Measurements from ENCODE around the gene POLR2M. TPM values are rescaled to one million over a fixed set of nuclear protein-coding genes. Genes with fewer than 3 reads are reported as not detected.

The POLR2M gene
- polyA plus RNA-seq, 1 donor, result 48.1 TPM

DNA sequence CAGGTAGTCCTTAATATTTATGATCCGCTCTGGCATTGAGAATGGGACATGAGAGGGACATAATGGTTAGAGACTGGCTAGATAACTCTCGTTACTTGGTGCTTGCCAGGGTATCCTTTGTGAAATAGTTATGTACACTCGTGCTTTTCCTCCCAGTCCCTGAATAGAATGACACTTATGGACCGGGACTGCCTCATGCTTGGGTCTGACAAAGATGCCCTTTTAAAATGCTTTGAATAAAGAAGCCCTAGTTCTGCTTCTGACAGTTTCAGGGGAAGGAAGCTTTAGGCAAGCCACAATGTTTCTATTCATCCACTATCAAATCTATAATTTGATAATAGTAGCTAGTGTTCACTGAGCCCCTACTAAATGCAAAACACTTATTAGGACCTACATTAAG is 29.4 kb downstream of the POLR2M start:
- DNase-seq, result no peak
- H3K27me3 ChIP-seq (ENCODE audit: control insufficient read depth, insufficient read depth, low read length), result no peaks in the 10 kb centered on the region
- no peaks in the 10 kb centered on the region for H3K36me3 ChIP-seq (ENCODE audit: control insufficient read depth, insufficient read depth, low read length)
- H3K4me3 ChIP-seq (ENCODE audit: low read length), result no peak overlapping the region
- no peaks in the 10 kb centered on the region for H3K4me1 ChIP-seq (ENCODE audit: control insufficient read depth, insufficient read depth, low read length)
- no peak overlapping the region for H3K27ac ChIP-seq (ENCODE audit: low read length)
- no peaks in the 10 kb centered on the region for H3K9me3 ChIP-seq (ENCODE audit: control insufficient read depth, low read depth, low read length)
- WGBS (ENCODE audit: insufficient coverage, low lambda C conversion rate), result no CpG with 5 or more reads among the region's 4 CpGs

DNA sequence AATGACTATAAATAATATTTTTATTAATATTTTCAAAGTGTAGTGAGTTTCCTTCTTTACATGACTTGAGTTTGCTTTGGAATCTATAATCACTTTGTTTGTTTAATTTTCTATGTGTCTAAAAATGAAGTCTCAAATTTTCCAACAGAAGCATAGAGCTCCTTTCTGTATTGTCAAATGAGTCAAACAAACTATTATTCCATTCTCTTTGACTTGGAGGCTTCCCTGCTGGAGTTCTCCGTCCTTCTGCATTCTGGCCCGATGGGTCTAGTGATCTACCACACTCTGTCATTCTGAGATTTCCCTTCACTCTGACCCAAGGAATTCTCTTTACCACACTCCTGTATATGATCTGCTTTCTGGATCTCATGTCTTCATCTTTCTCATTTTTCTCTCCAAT is 30.1 kb downstream of the POLR2M start:
- no peaks in the 10 kb centered on the region for H3K27me3 ChIP-seq (ENCODE audit: control insufficient read depth, insufficient read depth, low read length)
- no peak for DNase-seq
- H3K4me3 ChIP-seq (ENCODE audit: low read length), result no peak overlapping the region
- no peaks in the 10 kb centered on the region for H3K9me3 ChIP-seq (ENCODE audit: control insufficient read depth, low read depth, low read length)
- H3K27ac ChIP-seq (ENCODE audit: low read length), result no peak overlapping the region
- WGBS (ENCODE audit: insufficient coverage, low lambda C conversion rate), result 93% methylated on average over 2 of the region's 2 CpGs
- H3K4me1 ChIP-seq (ENCODE audit: control insufficient read depth, insufficient read depth, low read length), result no peaks in the 10 kb centered on the region
- H3K36me3 ChIP-seq (ENCODE audit: control insufficient read depth, insufficient read depth, low read length), result no peaks in the 10 kb centered on the region

DNA sequence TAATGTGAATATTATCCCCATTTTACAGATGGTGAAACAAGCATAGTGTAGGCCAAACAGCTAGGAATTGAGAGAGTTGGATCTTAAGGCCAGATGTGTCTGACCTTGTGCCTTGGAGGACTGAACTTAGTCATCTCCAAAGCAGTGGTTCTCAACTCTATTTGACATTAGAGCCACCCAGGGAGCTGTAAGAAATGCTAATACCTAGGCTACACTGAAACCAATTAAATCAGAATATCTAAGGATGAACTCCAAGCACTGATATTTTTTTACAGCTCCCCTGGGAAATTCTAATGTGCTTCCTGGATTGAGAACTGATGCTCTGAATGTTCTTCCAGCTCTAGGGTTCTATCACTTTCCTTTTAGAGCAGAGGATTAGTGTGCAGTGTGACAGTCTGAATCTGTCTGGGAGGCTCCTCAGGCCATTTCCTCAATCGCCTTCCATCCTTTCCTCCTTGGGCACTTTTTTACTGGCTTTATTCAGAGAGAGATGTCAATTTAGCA is 32.3 kb downstream of the POLR2M start:
- H3K27ac ChIP-seq (ENCODE audit: low read length), result no peak overlapping the region
- H3K4me3 ChIP-seq (ENCODE audit: low read length), result no peak overlapping the region
- no peaks in the 10 kb centered on the region for H3K9me3 ChIP-seq (ENCODE audit: control insufficient read depth, low read depth, low read length)
- DNase-seq, result no peak
- WGBS (ENCODE audit: insufficient coverage, low lambda C conversion rate), result no CpG with 5 or more reads among the region's 1 CpG
- H3K4me1 ChIP-seq (ENCODE audit: control insufficient read depth, insufficient read depth, low read length), result no peaks in the 10 kb centered on the region
- no peaks in the 10 kb centered on the region for H3K27me3 ChIP-seq (ENCODE audit: control insufficient read depth, insufficient read depth, low read length)
- no peaks in the 10 kb centered on the region for H3K36me3 ChIP-seq (ENCODE audit: control insufficient read depth, insufficient read depth, low read length)

DNA sequence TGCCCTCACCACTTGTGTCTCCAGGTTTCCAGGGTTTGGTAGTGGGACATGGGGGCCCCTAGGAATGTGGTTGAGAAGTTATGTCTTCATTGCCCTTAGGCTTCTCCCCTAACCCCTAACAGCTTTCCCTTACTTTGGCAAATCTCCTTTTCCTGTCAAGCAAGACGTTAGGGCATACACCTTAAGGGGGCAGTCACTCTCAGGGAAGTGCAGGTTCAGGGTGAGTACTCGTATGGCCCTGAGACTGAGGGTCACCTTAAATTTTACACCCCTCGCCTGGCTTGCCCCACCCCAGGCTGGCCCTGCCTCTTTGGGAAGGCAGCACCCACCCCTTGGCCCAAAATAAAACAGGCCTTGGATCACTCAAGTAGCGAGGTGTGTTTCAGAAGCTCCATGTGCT is 33.5 kb downstream of the POLR2M start:
- Histone ChIP-seq H3K4me1 (ENCODE audit: control insufficient read depth, insufficient read depth, low read length) (no peaks in the 10 kb centered on the region), H3K27me3 (ENCODE audit: control insufficient read depth, insufficient read depth, low read length) (no peaks in the 10 kb centered on the region)
- no CpG with 5 or more reads among the region's 4 CpGs for WGBS (ENCODE audit: insufficient coverage, low lambda C conversion rate)

DNA sequence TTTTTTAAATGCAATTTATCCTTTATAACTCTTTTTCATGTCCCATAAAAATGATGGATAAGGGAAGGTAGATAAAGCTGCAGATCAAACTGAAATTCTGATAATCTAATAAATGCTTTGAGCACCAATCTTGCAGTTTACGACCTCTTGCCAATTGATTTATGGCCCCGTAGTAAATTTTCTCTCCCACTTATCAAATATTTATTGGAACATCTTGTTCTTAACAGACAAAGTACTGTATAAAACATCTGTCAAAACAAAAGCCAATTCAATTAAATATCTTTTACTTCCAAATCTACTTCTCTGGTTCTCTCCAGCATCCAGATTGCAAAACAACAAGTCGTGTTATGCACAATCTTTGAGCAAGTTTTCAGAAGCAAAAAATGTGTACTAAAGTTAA is 34.6 kb downstream of the POLR2M start:
- Histone ChIP-seq H3K27ac (ENCODE audit: low read length) (no peak overlapping the region), H3K36me3 (ENCODE audit: control insufficient read depth, insufficient read depth, low read length) (no peaks in the 10 kb centered on the region), H3K9me3 (ENCODE audit: control insufficient read depth, low read depth, low read length) (no peaks in the 10 kb centered on the region), H3K4me1 (ENCODE audit: control insufficient read depth, insufficient read depth, low read length) (no peaks in the 10 kb centered on the region), H3K27me3 (ENCODE audit: control insufficient read depth, insufficient read depth, low read length) (no peaks in the 10 kb centered on the region), H3K4me3 (ENCODE audit: low read length) (no peak overlapping the region)
- no peak for DNase-seq
- WGBS (ENCODE audit: insufficient coverage, low lambda C conversion rate), result 7% methylated on average over 2 of the region's 3 CpGs

More for the DNA sequence above, 33.5 kb downstream of the POLR2M start:
- Histone ChIP-seq H3K4me3 (ENCODE audit: low read length) (no peak overlapping the region), H3K27ac (ENCODE audit: low read length) (no peak overlapping the region), H3K36me3 (ENCODE audit: control insufficient read depth, insufficient read depth, low read length) (no peaks in the 10 kb centered on the region), H3K9me3 (ENCODE audit: control insufficient read depth, low read depth, low read length) (no peaks in the 10 kb centered on the region)
- DNase-seq, result no peak

DNA sequence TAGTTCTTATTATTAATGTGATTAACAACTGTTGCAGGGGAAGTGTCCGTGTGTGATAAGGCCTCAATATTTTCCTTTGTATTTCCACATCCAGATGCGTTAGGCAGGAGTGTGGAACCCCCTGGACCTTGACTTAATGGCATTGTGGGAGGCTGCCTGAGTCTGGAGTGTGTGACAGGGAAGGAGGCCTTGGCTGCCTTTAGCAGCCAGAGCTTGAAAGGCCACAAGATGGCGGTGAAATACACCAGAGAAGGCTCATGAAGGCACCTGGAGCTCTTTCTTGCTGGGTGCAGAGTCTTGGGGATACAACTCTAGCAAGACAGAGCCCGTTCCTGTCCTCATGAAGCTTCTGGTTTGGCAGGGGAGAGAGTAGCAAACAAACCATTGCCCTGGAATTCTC is 36.9 kb downstream of the POLR2M start:
- Histone ChIP-seq H3K4me1 (ENCODE audit: control insufficient read depth, insufficient read depth, low read length) (no peaks in the 10 kb centered on the region), H3K4me3 (ENCODE audit: low read length) (no peak overlapping the region), H3K27me3 (ENCODE audit: control insufficient read depth, insufficient read depth, low read length) (no peaks in the 10 kb centered on the region), H3K36me3 (ENCODE audit: control insufficient read depth, insufficient read depth, low read length) (no peaks in the 10 kb centered on the region), H3K9me3 (ENCODE audit: control insufficient read depth, low read depth, low read length) (no peaks in the 10 kb centered on the region), H3K27ac (ENCODE audit: low read length) (no peak overlapping the region)
- DNase-seq, result no peak
- no CpG with 5 or more reads among the region's 4 CpGs for WGBS (ENCODE audit: insufficient coverage, low lambda C conversion rate)

DNA sequence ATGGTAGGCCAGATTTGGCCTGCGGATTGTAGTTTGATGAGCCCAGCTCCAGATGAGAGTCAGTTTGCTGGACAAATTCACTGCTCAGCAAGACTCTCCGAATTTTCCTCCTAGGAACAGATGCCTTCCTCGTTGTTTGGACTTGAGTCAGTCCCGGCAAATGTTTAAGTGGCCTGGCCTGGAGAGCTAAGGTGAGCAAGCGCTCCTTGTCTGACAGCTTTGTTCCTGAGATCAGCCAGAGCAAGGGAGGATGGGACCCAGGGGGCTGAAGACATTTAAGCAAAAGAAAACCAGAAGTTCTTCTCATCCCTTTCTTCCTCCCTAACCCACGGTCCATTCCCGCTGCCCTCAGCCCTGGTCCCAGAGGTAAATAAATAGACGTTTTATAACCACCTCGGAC is 40.3 kb downstream of the POLR2M start:
- H3K27ac ChIP-seq (ENCODE audit: low read length), result no peak overlapping the region
- H3K36me3 ChIP-seq (ENCODE audit: control insufficient read depth, insufficient read depth, low read length), result no peaks in the 10 kb centered on the region
- H3K9me3 ChIP-seq (ENCODE audit: control insufficient read depth, low read depth, low read length), result no peaks in the 10 kb centered on the region
- no peak overlapping the region for H3K4me3 ChIP-seq (ENCODE audit: low read length)
- H3K4me1 ChIP-seq (ENCODE audit: control insufficient read depth, insufficient read depth, low read length), result no peaks in the 10 kb centered on the region
- DNase-seq, result no peak
- WGBS (ENCODE audit: insufficient coverage, low lambda C conversion rate), result 63% methylated on average over 2 of the region's 9 CpGs
- no peaks in the 10 kb centered on the region for H3K27me3 ChIP-seq (ENCODE audit: control insufficient read depth, insufficient read depth, low read length)

DNA sequence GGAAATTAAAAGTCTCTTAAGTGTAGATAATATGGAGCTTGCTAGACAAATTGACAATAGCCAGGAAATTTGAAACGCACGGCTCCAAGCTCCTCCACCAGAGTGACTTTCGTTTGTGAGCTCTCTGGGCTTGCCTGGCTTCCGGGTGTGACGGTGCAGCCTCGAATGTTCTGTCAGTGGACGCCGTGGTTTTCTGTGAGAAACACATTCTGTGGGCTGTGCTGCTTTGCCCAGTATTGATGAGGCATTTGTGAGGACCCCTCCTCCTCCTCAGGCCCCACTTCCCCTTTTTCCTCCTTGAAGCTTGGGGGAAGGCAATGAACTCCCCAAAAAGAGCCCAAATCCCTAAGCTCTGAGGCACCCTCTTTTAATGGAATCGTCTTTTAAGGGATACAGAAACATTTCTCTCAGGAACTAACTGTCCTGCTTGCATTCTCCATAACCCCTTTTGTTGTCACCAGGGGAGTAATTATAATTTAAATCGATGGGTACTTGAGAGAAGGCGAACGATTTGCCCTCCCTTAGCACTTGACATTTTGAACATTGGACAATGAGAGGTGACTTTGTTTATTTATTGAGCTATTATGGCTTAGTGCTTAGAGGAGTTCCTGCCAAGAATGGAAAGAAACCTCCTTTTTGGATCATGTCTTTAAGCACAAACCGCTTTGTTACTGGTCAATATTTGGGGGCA is 40.8 kb downstream of the POLR2M start:
- H3K4me3 ChIP-seq (ENCODE audit: low read length), result no peak overlapping the region

DNA sequence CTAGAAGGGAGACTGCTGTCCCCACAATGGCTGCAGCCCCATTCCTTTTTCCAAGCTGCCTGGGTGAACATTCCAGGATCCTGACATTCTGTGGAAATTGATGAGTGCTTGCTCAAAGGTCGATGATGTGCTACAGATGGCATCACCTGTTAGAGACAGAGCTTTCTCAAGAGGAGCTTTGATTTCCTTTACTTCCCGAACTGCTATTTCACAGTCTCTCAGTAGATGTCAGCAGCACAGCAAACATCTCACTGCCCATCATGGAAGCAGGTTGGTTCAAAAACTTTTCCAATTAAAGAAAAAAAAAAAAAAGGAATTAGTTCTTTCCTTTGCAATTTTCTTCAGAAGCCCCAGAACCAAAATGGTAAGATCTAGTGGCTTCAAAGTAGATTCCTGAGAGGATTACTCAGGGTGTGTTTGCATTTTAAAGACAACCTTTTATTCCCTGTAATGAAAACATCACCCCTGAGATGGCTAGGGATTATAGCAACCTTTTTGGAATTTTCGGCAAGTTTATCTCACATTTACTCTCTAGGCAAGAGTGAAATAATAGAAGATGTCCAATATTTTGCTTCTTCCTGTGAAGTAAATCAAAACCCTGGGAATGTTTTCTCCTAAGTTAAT is 44.8 kb downstream of the POLR2M start:
- Histone ChIP-seq H3K27me3 (ENCODE audit: control insufficient read depth, insufficient read depth, low read length) (no peaks in the 10 kb centered on the region), H3K36me3 (ENCODE audit: control insufficient read depth, insufficient read depth, low read length) (no peaks in the 10 kb centered on the region), H3K9me3 (ENCODE audit: control insufficient read depth, low read depth, low read length) (no peaks in the 10 kb centered on the region), H3K27ac (ENCODE audit: low read length) (no peak overlapping the region), H3K4me1 (ENCODE audit: control insufficient read depth, insufficient read depth, low read length) (no peaks in the 10 kb centered on the region), H3K4me3 (ENCODE audit: low read length) (no peak overlapping the region)
- DNase-seq, result peak in 1 of 2 donors; percentile 49
- no CpG with 5 or more reads among the region's 3 CpGs for WGBS (ENCODE audit: insufficient coverage, low lambda C conversion rate)

More for the DNA sequence above, 40.8 kb downstream of the POLR2M start:
- Histone ChIP-seq H3K4me1 (ENCODE audit: control insufficient read depth, insufficient read depth, low read length) (no peaks in the 10 kb centered on the region), H3K27me3 (ENCODE audit: control insufficient read depth, insufficient read depth, low read length) (no peaks in the 10 kb centered on the region), H3K27ac (ENCODE audit: low read length) (no peak overlapping the region), H3K9me3 (ENCODE audit: control insufficient read depth, low read depth, low read length) (no peaks in the 10 kb centered on the region), H3K36me3 (ENCODE audit: control insufficient read depth, insufficient read depth, low read length) (no peaks in the 10 kb centered on the region)
- no peak for DNase-seq
- WGBS (ENCODE audit: insufficient coverage, low lambda C conversion rate), result 60% methylated on average over 1 of the region's 13 CpGs

DNA sequence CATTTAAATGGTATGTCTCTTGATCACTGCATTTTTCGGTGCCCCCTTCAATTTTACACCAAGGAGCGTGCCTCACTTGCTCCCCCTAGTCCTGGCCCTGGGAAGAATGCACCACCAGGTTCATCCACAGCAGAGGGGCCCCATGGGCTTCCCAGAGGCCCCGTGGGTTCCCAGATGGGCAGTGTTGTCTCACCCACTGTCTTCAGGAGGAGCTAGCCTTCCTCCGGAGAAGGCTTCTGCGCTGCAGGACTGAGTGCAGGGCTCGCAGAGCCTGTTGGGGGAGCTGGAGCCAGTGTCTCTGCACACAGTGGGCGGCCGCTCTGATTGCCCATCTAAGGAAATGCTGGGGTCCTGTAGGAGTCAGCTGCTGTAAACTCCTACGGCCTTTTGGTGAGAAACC is 45.9 kb downstream of the POLR2M start:
- Histone ChIP-seq H3K9me3 (ENCODE audit: control insufficient read depth, low read depth, low read length) (no peaks in the 10 kb centered on the region), H3K4me3 (ENCODE audit: low read length) (no peak overlapping the region), H3K27me3 (ENCODE audit: control insufficient read depth, insufficient read depth, low read length) (no peaks in the 10 kb centered on the region), H3K27ac (ENCODE audit: low read length) (no peak overlapping the region), H3K4me1 (ENCODE audit: control insufficient read depth, insufficient read depth, low read length) (no peaks in the 10 kb centered on the region), H3K36me3 (ENCODE audit: control insufficient read depth, insufficient read depth, low read length) (no peaks in the 10 kb centered on the region)
- 20% methylated on average over 1 of the region's 9 CpGs for WGBS (ENCODE audit: insufficient coverage, low lambda C conversion rate)
- DNase-seq, result peak in 1 of 2 donors; percentile 23

DNA sequence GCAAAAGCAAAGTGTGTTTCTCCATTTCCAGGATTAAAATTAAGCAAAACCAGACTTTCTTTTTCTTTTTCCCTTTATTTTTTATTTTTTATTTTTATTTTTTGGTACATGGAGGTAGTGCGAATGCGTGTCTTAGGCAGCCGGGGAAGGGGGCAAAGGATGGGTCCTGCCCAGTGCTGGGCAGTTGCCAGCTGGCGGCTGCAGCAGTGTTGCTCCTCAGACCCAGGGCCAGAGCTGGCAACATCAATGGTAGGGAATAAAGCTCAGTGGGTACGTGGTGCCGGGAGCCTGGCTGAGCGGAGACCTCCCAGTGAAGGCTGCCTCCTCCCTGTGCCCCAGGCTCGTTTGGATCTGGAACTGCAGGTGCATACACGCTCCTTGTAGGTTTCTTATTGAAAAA is 46.3 kb downstream of the POLR2M start:
- no peaks in the 10 kb centered on the region for H3K9me3 ChIP-seq (ENCODE audit: control insufficient read depth, low read depth, low read length)
- no peaks in the 10 kb centered on the region for H3K36me3 ChIP-seq (ENCODE audit: control insufficient read depth, insufficient read depth, low read length)
- WGBS (ENCODE audit: insufficient coverage, low lambda C conversion rate), result no CpG with 5 or more reads among the region's 9 CpGs
- DNase-seq, result no peak
- no peaks in the 10 kb centered on the region for H3K4me1 ChIP-seq (ENCODE audit: control insufficient read depth, insufficient read depth, low read length)
- no peak overlapping the region for H3K27ac ChIP-seq (ENCODE audit: low read length)
- H3K4me3 ChIP-seq (ENCODE audit: low read length), result no peak overlapping the region
- no peaks in the 10 kb centered on the region for H3K27me3 ChIP-seq (ENCODE audit: control insufficient read depth, insufficient read depth, low read length)

All from large intestine (tissue), 3 donors.